DOHH2 (cell line): ENCODE data around the gene DCST1.

Experiments
- CTCF ChIP-seq: fragments of 200-600 bp; sonication (generic); IDR thresholded peaks from one replicate; pipeline ENCODE4 v1.5.1; 2014; ENCODE audit warnings: antibody characterized with exemption, mild to moderate bottlenecking, low read depth, low read length; ENCODE audit not compliant: poor library complexity, severe bottlenecking
- EZH2phosphoT487 ChIP-seq: fragments of 200-600 bp; sonication (generic); IDR thresholded peaks from 2 replicates; pipeline ENCODE4 v1.6.1; 2017; ENCODE audit warnings: borderline replicate concordance, mild to moderate bottlenecking, antibody characterized with exemption, low read length, moderate library complexity, mixed read lengths

- TF ChIP-seq CTCF = no peak
- TF ChIP-seq EZH2phosphoT487 = no peak
Measured at GRCh38 chr1:155092641-155093040, 59.0 kb downstream of the DCST1 start.
